ENCODE data around the gene SH3BP2.
"Not testable (repeated sequence)": the region's sequence is repeated elsewhere in the genome, so short reads cannot be mapped to it uniquely, and the experiment has no call there.

The SH3BP2 gene

DNA sequence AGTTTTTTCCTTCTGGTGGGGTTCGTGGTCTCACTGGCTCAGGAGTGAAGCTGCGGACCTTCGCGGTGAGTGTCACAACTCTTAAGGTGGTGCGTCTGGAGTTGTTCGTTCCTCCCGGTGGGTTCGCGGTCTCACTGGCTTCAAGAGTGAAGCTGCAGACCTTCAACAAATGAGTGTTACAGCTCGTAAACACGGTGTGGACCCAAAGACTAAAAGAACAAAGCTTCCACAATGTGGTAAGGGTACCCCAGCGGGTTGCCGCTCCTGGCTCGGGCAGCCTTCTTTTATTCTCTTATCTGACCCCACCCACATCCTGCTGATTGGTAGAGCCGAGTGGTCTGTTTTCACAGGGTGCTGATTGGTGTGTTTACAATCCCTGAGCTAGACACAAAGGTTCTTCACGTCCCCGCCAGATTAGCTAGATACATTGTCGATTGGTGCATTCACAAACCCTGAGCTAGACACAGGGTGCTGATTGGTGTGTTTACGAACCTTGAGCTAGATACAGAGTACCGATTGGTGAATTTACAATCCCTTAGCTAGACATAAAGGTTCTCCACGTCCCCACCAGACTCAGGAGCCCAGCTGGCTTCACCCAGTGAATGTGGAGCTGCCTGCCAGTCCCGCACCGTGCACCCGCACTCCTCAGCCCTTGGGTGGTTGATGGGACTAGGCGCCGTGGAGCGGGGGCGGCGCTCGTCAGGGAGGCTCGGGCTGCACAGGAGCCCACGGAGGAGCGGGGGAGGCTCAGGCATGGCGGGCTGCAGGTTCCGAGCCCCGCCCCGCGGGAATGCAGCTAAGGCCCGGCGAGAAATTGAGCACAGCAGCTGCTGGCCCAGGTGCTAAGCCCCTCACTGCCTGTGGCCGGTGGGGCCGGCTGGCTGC lies 30.2 kb upstream of the SH3BP2 start:
- DNase-seq (ENCODE audit: low spot score) = not testable (repeated sequence)

GRCh38 chr4:2763511-2763967 lies 29.3 kb upstream of the SH3BP2 start:
- no peak for DNase-seq (ENCODE audit: low spot score)

DNA sequence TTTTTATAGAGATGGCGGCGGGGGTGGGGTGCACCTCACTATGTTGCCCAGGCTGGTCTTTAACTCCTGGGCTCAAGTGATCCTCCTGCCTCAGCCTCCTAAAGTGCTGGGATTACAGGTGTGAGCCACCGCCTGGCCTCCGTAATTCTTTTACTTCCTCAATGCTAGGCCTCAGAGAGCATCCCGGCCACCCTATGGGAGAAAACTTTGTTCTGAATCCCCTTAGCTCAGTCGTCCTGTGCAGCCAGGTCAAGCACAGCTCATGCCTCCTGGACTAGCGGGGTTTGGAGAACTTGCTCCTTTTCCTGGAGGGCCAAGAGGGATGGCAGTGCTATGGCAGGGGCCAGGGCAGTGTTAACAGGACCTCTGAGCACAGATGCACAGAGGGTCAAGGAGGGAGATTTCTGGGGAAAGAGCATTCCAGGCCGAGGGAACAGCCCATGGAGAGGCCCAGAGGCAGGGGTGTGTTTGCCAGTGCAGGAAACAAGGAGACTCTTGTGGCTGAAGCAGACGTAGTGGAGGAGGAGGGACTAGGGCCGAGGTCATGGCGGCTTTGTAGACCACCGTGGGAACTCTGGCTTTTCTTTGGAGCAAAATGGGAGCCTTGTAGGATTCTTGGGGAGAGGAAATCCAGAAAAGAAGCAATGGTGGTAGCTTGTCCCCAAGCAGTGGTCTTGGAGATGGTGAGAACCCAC lies 26.9 kb upstream of the SH3BP2 start:
- DNase-seq (ENCODE audit: low spot score) = no peak

GRCh38 chr4:2767046-2767704 lies 25.7 kb upstream of the SH3BP2 start:
- no peak for DNase-seq (ENCODE audit: low spot score)

GRCh38 chr4:2767705-2768074 lies 25.2 kb upstream of the SH3BP2 start:
- DNase-seq (ENCODE audit: low spot score) = no peak

- no peak for DNase-seq (ENCODE audit: low spot score)
Measured at GRCh38 chr4:2768124-2768523, 24.8 kb upstream of the SH3BP2 start.

DNA sequence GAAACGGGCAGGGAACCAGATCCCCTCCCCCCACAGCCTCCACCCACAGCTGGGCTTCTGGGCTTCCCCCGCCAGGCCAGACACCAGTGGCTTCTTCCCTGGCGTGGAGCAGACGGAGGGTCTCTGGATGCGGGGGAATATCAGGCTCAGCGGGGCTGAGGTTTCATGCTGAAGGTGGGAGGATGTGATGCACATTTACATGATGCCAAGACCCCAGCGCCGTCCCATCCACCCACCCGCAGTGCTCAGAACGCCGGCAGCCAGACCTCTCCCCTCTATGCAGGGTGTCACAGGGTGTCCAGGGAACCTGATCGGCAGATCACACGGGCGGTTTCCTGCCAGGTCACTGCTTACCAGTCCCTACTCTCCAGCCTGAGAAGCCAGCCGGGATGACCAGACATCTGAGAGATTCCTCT lies 24.0 kb upstream of the SH3BP2 start:
- DNase-seq (ENCODE audit: low spot score) = no peak

DNA sequence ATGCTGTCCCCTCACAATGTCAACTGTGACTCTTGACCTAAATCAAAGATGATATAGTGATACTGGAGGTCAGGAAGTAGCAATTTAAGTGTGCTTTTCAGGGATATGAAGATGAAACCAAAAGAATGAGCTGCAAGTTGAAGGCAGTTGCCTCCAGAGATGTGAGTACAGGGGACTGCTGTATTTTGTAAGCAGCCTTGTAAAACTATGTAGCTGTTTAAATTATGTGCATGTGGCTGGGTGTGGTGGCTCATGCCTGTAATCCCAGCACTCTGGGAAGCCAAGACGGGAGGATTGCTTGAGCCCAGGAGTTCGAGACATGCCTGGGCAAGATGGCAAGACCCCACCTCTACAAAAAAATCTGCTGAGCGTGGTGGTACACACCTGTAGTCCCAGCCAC lies 21.6 kb upstream of the SH3BP2 start:
- no peak for DNase-seq (ENCODE audit: low spot score)

- DNase-seq (ENCODE audit: low spot score) = not testable (repeated sequence)
Measured at GRCh38 chr4:2780643-2781042, 12.2 kb upstream of the SH3BP2 start.

- DNase-seq (ENCODE audit: low spot score) = no peak
Measured at GRCh38 chr4:2781911-2782310, 11.0 kb upstream of the SH3BP2 start.

DNA sequence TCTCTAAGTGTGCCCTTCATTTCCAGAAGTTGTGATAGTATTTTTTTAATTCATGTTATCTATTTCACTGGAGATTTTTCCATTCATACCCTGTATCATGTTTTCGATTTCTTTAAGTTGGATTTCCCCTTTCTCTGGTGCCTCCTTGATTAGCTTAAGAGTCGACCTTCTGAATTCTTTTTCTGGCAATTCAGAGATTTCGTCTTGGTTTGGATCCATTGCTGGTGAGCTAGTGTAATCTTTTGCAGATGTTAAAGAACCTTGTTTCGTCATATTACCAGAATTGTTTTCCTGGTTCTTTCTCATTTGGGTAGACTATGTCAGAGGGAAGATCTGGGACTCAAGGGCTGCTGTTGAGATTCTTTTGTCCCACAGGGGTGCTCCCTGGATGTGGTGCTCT lies 9.1 kb upstream of the SH3BP2 start:
- no peak for DNase-seq (ENCODE audit: low spot score)

DNA sequence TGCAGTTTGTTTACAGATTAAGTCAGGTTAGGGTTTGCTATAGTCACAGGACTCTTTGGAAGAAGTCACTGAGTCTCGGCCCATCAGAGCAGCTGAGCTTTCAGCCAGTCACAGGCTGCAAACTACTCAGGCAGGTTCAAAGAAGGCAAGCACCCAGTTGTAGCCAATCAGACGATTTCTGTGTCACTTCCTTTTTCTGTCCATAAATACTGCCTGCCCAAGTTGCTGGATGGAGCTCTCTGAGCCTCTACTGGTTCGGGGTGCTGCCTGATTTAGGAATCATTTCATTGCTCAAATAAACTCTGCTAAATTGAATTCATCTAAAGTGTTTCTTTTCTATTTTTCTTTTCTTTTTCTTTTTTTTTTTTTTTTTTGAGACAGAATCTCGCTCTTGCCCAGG lies 7.3 kb upstream of the SH3BP2 start:
- DNase-seq (ENCODE audit: low spot score) = no peak

GRCh38 chr4:2786152-2786671 lies 6.7 kb upstream of the SH3BP2 start:
- no peak for DNase-seq (ENCODE audit: low spot score)

DNA sequence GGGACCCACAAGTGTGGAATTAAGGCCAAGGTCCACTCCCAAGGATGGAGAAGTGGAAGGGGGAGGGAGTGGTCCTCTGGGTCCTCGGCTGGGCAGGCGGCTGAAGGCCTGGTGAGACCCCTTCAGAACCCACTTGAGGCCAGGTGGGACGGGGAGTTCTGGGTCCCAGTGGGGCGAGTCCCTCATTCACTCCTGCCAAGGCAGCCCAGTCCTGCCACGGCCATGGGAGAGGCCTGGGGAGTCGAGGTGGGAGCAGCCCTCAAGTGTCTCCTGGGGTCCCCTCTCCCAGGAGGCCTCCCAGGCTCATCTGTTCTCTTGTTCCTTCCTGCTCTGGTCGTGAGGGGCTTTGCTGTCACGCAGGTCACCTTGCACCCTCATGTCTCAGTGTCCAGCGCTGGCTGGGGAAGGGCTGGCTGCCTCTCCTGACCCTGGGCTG lies 6.1 kb upstream of the SH3BP2 start:
- DNase-seq (ENCODE audit: low spot score) = no peak

GRCh38 chr4:2787230-2788100 lies 5.4 kb upstream of the SH3BP2 start:
- DNase-seq (ENCODE audit: low spot score) = no peak

DNA sequence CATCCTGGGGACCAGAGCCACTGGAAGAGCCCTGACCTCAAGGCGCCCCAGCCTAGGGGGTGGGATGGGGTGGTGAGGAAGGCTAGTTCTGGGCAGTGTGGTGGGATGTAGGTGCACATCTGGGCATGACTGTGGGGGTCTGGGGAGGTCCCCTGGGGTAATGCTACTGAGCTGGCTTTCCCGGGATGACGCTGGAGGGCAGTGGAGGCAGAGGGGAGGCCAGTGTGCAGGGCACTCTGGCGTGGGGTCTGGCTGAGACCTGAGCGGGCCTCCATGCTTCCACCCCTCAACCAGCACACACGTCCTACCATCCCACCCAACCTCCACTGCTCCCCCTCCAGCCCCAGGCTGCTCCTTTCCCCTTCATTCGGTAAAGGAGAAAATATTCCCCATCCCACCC lies 4.8 kb upstream of the SH3BP2 start:
- no peak for DNase-seq (ENCODE audit: low spot score)

DNA sequence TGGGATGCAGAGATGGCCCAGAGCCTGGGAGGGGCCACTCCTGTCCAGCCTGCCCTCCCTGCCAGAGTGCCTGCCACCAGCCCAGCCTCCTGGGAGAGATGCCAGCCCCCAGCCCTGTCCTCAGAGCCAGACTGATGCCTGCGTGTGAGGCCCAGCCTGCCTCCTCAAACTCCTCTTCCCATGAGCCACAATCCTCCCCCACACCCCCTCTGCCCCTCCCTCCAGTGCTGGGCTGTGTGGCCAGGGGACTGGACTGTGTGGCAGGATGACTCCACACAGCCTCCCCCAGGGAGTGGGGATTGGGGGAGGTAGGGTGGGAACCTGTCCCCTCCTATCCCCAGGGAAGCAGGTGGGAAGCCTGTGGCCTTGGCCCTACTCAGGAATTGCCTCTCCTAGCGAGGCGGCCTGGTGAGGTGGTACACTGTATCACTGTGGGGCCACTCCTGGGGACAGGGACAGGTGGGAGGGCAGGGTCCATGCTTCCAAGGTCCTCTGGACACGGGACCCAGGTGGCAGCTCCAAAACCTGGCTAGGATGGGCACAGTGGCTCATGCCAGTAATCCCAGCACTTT lies 4.3 kb upstream of the SH3BP2 start:
- no peak for DNase-seq (ENCODE audit: low spot score)

- no peak for DNase-seq (ENCODE audit: low spot score)
Measured at GRCh38 chr4:2789351-2789750, 3.5 kb upstream of the SH3BP2 start.

DNA sequence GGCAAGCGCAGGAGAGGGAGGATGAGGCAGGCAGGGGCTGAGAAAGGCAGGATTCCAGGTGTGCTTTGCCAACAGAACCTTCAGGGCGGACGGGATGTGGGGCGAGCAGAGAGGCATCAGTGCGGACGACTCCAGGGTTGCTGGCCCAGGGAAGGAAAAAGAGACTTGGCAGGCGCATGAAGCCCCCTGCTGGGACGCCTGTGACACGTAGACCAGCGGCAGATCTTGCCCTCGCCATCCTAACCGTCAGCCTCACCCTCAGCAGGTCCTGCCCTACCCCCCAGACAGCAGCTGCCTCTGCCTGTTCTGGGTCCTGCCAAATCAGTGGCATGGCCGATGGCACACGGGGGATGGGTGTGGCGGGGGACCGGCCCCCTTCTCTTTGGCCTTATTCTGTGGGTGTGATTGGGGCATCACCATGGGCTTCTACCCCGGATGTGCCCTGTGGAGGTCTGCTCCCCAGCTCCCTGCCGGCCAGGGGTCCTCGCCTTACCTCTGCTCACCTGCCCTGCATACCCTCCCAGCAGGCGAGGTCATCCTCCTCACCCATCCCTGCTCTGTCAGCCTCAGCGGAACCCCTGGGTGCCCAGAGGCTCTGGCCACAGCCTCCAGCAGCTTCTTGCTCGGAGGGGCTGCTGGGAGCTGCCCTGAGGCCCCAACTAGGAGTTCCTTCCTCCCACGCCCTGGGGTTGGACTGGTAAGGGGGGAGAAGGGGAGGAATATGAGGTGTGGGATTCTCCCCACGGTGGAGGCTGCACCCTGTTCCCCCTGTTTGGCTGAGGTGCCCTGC lies 2.9 kb upstream of the SH3BP2 start:
- no peak for DNase-seq (ENCODE audit: low spot score)
